NT2/D1 (cell line): ENCODE results near the gene PRDX6.

Source experiments
- YY1 ChIP-seq: IDR thresholded peaks from 2 replicates; pipeline ENCODE4 v1.6.1; 2011; ENCODE audit not compliant: insufficient read length, insufficient read depth
- ZNF274 ChIP-seq: IDR thresholded peaks from 2 replicates; pipeline ENCODE4 v1.6.1; 2011; ENCODE audit warnings: mild to moderate bottlenecking, low read depth, low read length

DNA sequence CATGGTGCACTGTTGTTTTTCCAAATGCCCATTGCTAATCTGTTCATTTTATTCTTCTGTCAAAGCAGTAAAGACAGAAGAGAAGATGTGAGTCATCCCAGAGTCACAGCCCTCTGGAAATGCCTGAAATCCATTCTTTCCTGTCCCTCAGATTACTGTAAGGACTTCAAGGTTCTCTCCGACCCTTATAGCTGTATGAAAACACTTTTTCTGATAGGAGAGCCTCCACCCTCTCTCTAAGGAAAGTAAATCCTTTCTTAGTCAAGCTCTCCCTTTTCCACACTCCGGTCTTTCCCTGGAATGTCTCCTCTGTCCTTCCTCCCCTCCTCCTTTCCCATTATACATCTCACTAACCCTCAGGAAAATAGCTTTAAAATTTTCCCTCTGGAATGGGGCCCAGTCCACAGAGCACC is 3.5 kb upstream of the PRDX6 start:
- TF ChIP-seq YY1: no peak
- TF ChIP-seq ZNF274: no peak
